CD4-positive, alpha-beta T cell treated with Interleukin-12 subunit alpha and Interleukin-12 subunit beta, for 1 hour (primary cell): ENCODE results near the gene KRTAP5-8.
"Not testable (repeated sequence)": the region's sequence is repeated elsewhere in the genome, so short reads cannot be mapped to it uniquely, and the experiment has no call there.

ENCODE experiments used
- DNase-seq: peaks from one replicate; pipeline ENCODE4 v3.0.0-alpha.2; 2020

The KRTAP5-8 gene

DNA sequence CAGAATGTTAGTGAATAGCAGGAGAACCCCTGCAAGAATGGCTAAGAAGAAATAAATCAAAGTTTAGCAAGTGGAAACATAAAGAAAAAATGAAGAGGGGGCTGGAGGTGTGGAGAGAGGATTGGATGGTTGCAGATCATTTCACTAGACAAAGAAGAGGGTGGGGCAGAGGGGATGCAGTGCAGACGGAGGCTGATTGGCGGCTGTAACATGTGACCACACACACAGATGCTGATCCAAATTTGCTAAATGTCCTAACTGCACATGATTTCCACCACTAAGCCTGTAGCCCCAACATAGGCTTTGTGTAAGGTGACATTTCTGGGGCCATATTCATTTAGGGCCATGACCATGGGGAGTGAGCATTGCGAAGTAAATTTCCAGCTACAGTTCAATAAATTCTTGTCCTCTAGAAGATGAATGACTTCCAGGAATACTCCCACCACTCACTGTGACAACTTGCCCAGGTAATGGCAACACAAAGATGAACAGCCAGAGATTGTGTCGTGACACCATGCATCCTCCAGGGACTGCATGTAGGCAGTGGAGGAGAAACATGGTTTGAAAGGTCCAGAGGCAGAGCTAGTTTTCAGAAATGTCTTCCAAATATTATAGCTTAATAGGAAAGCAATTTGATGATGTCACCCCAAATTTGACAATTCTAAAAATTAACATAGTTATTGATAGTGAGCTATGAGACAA, 38.0 kb downstream of the KRTAP5-8 start:
- no peak for DNase-seq

DNA sequence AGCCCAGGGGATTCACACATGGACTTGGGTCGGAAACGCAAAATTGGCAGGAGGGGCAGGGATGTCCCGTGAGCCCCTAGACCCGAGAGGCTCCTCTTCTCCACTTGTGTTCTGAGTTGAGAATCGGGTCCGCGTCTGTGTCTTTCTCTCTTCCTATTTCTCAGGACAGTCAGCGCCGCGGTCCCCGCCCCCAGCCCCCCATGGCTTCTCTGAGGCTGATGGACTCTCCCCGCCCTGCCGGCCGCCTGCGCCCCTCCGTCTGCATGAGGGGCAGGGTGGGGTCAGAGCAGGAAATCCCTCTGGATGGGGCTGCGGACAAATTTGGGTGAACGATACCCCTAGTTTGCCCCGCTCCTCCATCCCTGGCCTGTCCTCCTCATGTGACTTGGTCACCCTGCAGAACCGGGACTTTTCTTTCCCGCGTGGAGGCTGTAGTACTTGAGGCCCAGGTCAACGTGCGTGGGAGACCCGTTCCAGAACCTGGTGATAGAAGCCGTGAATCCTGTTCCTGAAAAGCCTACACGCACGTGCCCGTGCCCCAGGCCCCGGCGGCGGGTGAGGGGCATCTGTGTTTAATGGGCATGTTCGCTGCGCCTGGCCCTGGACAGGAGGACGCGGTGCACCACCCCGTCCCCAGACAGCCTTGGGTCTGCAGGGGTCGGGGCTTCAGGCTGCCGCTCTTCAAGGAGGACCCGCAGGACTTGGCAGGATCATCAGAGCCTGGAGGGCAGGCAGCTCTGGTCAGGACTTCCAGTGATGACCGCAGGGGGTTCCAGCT, 39.1 kb downstream of the KRTAP5-8 start:
- DNase-seq: not testable (repeated sequence)

DNA sequence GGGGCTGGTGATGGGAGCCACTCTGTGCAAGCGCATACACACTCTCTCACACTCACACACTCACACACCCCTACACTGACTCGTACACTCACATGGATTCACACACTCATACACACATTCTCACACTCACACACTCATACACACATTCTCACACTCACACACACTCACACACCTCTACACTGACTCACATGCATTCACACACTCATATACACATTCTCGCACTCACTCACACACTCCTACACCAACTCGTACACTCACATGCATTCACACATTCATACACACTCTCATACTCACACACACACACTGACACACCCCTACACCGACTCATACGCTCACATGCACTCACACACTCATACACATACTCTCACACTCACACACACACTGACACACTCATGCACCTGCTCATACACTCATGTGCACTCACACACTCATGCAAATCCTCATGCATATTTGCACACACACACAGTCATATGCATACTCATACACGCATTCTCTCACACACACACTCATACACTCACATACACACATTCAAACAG, 39.7 kb downstream of the KRTAP5-8 start:
- no peak for DNase-seq

DNA sequence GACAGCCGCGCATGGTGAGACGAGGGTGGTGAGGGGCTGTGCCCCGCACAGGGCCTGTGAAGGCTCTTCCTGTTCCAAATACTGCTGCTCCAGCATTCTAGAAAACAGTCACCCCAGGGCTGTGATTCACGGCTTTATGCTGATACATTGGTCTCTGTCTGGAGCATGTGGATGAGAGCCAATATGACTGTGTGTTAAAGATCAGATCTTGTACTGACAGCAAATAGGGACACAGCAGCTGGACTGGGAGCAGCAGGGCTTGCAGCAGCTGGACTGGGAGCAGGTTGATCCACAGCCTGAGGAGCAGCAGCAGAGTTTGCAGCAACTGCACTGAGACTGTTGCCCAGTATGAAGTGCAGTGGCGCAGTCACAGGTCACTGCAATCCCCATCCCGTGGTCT, 41.7 kb downstream of the KRTAP5-8 start:
- not testable (repeated sequence) for DNase-seq

DNA sequence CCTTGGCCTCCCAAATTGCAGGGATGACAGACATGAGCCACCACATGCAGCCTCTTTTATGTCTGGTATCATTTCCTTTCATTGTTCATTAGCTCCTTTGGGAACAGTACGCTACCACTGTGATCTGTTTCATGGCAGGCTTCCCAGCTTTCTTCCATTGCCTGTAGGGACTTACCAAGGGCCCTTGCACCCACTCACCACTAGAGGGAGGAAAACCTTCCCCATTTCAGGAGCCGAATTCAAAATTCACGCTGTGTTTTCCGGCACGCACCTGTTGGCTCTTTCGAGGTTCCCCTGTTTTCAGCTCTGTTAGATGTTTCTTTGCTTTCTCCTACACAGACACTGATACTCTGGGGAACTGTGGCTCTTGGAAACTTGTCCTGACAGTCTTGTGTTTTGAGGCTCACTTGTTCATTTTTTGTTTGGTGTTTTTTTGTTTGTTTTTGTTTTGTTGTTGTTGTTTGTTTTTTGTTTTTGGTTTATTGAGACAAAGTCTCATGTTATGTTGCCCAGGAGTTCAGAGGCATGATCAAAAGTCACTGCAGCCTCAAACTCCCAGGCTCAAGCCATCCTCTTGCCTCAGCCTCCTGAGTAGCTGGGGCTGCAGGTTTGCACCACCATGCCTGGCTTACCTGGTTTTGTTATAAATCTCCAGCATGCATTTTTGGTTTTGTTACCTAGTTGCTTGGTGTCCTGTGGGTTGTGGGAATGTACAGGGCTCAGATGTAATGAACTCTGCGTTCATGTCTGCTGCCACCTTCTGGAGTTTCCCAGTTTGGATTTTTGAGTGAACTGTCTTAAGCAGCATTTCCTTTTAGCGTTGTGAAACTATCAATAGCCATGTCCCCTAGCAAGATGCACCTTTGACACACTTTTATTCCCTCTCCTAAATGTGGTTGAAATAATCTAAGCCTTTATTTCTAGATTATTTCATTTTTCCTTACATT, 42.5 kb downstream of the KRTAP5-8 start:
- peak; percentile 28 for DNase-seq

DNA sequence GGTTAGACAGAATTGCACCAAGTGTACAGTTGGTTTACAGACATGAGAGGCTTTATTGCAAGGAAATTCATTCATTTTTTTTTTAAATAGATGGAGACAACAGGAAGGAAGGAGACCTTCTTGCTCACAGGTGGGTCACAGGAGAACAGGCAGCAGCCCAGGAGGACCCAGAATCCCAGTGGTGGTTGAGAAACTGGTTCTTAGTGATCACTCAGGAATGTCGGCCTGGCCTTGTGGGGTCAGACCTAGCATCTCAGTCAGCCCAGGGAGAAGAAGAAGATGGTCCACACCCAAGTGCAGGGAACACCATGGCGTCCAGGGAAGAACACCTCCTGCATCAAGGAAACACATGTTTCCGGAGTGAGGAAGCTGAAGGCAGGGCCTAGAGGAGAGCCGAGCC, 44.0 kb downstream of the KRTAP5-8 start:
- DNase-seq: no peak

DNA sequence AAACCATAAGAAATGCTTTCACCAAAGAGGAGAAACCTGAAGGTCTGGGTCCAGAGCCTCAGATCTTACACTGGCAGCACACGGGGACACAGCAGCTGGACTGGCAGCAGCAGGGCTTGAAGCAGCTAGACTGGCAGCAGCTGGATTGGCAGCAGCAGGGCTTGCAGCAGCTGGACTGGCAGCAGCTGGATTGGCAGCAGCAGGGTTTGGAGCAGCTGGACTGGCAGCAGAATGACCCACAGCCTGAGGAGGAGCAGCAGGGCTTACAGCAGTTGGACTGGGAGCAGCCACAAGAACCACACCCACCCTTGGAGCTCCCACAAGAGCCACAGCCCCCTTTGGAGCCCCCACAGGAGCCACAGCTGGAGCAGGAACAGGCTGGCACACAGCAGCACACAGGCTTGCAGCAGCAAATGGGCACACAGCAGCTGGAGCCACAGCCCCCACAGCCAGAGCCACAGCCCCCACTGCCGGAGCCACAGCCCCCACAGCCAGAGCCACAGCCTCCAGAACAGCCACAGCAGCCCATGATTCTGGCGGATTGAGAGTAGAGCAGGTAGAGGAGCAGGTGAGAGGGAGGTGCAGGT, 44.6 kb downstream of the KRTAP5-8 start, which contains the start of gene KRTAP5-11:
TSS of gene KRTAP5-11 (minus strand) at position 567 of the 587 bp plus-strand sequence. CDS start at position 529, 38 bp downstream.
- no peak for DNase-seq

DNA sequence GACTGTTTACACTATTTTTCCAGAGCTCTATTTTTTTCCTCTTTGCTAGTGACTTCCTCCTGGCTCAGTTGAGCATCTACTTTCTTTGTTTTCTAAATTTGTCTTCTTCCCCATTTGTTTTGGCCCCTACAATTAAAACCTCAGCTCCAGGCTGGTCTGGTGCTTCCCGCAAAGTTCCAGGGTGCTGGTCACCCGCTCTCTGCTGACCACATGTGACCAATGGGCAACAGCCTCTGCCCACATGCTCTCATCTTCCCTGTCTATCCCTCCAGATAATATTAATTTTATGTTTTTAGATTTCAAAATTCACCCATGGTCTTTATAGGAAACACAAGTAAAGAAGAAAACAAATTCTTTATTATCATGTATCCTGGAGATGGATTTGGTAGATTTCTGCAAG, 45.1 kb downstream of the KRTAP5-8 start:
- DNase-seq: not testable (repeated sequence)

DNA sequence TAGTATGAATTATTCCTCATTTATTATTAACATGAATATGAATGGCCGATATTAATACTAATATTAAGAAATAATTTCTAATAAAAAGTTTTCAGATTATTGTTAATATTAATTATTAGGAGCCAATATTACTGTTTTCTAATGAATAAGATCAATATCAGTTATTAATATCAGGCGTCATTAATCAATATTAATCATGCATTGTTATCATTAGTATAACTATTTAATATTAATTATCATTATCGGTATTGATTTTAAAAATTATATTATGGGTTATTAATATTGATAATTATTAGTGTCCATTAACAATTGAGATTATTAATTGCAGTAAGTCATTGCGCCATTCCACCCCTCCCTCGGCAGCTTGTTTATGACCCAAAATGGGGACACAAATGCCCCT, 47.8 kb downstream of the KRTAP5-8 start:
- not testable (repeated sequence) for DNase-seq

DNA sequence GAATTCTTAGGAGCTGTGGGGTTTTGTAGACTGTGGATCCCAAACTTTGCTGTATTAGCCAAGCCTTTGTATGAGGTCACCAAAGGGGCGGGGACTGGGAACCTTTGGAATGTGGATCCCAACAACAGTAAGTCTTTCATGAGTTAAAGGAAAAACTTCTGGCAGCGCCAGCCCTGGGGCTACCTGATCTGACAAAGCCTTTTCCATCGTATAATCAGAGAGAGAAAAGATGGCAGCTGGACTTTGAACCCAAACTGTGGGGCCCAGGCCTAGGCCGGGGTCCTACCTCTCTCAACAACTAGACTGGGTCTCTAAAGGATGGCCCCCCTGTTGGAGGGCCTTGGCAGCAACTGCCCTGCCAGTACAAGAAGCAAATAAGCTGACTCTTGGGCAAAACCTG, 50.5 kb downstream of the KRTAP5-8 start:
- not testable (repeated sequence) for DNase-seq
